Measurements from ENCODE around the gene DEFB123. TPM values are rescaled to one million over a fixed set of nuclear protein-coding genes. Genes with fewer than 3 reads are reported as not detected.
"Not testable (repeated sequence)": the region's sequence is repeated elsewhere in the genome, so short reads cannot be mapped to it uniquely, and the experiment has no call there.

DEFB123 gene, protein sequence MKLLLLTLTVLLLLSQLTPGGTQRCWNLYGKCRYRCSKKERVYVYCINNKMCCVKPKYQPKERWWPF
- not detected in 2 replicates for total RNA-seq

GRCh38 chr20:31440012-31440659 lies at the start of gene DEFB123:
Gene DEFB123, plus strand, starts transcription at chr20:31440632. Its CDS starts 67 bp downstream, at chr20:31440699.
- DNase-seq, result no peak

DNA sequence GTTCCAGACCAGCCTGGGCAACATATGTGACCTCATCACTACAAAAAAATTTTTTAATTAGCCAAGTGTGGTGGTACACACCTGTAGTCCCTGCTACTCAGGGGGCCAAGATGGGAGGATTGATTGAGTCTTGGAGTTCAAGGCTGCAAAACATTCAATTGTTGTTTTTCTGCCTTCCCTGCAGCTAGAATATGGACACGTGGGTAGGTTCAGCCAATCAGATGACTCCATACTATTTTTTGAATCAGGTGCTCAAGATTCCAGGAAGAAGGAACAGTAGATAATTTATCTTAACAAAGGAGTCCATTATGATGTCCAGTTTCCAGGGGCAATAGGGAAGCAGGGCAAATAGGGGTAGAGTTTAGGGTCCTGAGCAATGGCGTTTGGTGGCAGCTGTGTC lies 47.6 kb upstream of the DEFB123 start:
- DNase-seq, result no peak

GRCh38 chr20:31394900-31395299 lies 45.5 kb upstream of the DEFB123 start:
- DNase-seq, result no peak

DNA sequence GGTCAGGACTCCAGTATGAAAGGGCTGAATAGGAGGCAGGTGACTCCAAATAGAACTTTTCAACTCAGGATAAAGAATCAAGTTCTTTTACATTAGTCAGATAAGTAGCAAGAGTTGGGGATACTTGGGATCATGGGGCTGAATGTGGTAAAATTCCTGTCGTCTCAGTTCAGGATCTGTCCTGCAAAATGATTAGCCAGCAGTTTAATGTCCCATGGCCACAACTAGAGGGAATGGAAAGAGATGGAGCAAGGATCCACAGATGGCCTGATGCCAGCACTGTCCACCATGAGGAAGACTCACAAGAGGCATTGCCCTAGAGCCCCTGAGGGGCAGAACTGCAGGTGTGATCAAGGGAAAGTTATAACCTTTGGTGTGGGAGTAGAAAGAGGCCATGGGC lies 36.5 kb upstream of the DEFB123 start:
- no peak for DNase-seq

GRCh38 chr20:31406115-31406514 lies 34.3 kb upstream of the DEFB123 start, which contains the start of gene DEFB121:
Gene DEFB121, minus strand, starts transcription at chr20:31406215. Its CDS starts 63 bp downstream, at chr20:31406152.
- no peak for DNase-seq

DNA sequence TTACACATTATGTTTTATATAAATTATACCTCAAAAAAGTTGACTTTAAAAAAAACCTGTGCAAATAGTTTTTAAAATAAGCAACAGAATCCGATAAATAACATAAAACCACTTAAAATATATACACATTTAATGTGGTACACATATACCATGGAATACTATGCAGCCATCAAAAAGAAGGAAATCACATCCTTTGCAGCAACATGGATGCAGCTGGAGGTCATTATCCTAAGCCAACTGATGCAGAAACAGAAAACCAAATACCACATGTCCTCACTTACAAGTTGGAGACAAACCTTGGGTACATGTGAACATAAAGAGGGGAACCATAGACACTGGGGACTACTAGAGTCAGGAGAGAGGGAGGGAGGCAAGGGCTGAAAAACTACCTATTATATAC lies 30.4 kb upstream of the DEFB123 start:
- DNase-seq, result no peak

GRCh38 chr20:31414381-31414780 lies 26.1 kb upstream of the DEFB123 start:
- no peak for DNase-seq

GRCh38 chr20:31415653-31416052 lies 24.8 kb upstream of the DEFB123 start:
- no peak for DNase-seq

DNA sequence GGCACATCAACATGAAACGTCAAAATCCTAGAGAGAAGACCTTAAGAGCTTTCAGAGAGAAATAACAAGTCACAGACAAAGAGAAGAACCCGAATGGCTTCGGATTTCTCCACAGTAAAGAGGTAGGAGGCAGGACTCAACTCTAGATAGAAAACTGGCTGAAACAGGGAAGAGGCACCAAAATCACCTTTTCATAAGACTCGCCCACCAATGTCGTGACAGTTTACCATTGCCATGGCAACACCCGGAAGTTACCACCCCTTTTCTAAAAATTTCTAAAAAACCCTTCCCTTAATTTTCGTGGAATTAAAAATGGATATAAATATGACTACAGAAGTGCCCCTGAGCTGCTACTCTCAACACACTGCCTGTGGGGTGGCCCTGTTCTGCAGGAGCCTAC lies 22.1 kb upstream of the DEFB123 start:
- DNase-seq, result no peak

DNA sequence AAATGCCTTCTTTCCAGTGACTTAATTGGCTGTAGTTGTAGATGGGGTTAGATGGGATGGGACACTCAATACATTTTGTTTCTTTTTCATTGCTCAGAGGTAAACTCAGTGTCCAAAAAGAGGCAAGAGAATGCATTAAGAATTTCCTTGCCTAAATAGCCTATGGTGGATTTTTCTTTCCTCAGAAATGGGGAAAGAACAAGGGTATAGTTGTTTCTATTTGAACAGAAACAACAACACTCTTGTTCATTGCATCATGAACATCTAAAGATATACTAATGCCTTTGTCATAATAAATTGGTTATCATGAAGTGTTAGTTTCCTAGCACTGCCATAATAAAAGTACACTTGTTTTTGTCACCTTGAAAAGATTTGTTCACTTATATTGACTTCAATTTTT lies 14.6 kb upstream of the DEFB123 start:
- DNase-seq, result no peak

DNA sequence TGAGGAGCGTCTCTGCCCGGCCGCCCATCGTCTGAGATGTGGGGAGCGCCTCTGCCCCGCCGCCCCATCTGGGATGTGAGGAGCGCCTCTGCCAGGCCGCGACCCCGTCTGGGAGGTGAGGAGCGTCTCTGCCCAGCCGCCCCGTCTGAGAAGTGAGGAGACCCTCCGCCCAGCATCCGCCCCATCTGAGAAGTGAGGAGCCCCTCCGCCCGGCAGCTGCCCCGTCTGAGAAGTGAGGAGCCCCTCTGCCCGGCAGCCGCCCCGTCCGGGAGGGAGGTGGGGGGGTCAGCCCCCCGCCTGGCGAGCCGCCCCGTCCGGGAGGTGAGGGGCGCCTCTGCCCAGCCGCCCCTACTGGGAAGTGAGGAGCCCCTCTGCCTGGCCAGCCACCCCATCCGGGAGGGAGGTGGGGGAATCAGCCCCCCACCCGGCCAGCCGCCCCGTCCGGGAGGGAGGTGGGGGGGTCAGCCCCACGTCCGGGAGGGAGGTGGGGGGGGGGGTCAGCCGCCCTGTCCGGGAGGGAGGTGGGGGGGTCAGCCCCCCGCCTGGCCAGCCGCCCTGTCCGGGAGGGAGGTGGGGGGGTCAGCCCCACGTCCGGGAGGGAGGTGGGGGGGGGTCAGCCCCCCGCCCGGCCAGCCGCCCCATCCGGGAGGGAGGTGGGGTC lies 13.4 kb upstream of the DEFB123 start:
- not testable (repeated sequence) for DNase-seq

DNA sequence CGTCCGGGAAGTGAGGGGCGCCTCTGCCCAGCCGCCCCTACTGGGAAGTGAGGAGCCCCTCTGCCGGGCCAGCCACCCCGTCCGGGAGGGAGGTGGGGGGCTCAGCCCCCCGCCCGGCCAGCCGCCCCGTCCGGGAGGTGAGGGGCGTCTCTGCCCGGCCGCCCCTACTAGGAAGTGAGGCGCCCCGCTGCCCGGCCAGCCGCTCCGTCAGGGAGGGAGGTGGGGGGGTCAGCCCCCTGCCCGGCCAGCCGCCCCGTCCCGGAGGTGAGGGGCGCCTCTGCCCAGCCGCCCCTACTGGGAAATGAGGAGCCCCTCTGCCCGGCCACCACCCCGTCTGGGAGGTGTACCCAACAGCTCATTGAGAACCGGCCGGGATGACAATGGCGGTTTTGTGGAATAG lies 12.9 kb upstream of the DEFB123 start:
- not testable (repeated sequence) for DNase-seq

- DNase-seq, result no peak
Observed at GRCh38 chr20:31430568-31431115, 9.8 kb upstream of the DEFB123 start.

GRCh38 chr20:31446084-31446819 lies 5.8 kb downstream of the DEFB123 start:
- DNase-seq, result no peak

DNA sequence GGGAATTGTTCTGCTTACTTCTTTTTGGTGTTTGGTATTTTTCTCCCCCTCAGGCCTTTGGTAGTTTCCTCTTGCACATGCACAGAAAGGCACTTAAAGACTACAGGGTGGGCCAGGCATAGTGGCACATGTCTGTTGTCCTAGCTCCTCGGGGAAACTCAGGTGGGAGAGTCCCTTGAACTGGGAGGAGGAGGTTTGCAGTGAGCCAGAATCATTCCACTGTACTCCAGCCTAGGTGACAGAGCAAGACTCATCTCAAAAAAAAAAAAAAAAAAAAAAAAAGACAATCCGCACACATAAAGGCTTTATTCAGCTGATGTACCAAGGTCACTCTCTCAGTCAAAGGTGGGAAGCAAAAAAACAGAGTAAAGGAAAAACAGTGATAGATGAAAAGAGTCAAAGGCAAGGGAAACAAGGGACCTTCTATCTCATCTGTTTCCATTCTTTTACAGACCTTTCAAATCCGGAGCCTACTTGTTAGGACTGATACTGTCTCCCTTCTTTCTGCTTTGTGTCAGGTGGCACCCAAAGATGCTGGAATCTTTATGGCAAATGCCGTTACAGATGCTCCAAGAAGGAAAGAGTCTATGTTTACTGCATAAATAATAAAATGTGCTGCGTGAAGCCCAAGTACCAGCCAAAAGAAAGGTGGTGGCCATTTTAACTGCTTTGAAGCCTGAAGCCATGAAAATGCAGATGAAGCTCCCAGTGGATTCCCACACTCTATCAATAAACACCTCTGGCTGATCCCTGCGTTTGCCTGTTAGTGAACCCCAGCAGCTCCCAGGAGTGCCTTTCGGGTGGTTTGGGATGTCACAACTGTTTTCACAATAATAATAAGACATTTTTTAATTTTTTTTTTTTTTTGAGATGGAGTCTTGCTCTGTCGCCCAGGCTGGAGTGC lies 9.3 kb downstream of the DEFB123 start:
- no peak for DNase-seq

- DNase-seq, result no peak
Observed at GRCh38 chr20:31452575-31452974, 12.1 kb downstream of the DEFB123 start.

DNA sequence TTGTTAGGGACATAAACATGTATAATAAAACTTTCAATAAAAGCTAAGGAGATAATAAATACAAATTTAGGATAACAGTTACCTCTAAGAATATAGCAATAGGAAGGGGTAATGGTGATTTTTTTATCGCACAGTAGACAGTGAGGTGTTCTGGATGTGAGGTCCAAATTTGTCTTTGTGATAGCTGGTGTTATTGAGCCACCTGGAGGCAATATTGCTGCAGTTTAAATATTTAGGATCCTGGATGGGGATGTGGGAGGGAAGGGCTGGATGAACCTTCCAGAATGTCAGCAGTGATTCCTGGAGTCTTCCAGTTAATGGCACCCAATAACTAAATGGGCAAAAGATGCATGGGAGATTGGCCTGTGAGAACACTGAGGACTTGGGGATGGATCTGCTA lies 13.9 kb downstream of the DEFB123 start:
- no peak for DNase-seq

DNA sequence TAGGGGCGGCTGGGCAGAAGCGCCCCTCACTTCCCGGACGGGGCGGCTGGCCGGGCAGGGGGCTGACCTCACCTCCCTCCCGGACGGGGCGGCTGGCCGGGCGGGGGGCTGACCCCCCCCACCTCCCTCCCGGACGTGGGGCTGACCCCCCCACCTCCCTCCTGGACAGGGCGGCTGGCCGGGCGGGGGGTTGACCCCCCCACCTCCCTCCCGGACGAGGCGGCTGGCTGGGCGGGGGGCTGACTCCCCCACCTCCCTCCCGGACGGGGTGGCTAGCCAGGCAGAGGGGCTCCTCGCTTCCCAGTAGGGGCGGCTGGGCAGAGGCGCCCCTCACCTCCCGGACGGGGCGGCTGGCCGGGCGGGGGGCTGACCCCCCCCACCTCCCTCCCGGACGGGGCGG lies 30.5 kb downstream of the DEFB123 start:
- not testable (repeated sequence) for DNase-seq

DNA sequence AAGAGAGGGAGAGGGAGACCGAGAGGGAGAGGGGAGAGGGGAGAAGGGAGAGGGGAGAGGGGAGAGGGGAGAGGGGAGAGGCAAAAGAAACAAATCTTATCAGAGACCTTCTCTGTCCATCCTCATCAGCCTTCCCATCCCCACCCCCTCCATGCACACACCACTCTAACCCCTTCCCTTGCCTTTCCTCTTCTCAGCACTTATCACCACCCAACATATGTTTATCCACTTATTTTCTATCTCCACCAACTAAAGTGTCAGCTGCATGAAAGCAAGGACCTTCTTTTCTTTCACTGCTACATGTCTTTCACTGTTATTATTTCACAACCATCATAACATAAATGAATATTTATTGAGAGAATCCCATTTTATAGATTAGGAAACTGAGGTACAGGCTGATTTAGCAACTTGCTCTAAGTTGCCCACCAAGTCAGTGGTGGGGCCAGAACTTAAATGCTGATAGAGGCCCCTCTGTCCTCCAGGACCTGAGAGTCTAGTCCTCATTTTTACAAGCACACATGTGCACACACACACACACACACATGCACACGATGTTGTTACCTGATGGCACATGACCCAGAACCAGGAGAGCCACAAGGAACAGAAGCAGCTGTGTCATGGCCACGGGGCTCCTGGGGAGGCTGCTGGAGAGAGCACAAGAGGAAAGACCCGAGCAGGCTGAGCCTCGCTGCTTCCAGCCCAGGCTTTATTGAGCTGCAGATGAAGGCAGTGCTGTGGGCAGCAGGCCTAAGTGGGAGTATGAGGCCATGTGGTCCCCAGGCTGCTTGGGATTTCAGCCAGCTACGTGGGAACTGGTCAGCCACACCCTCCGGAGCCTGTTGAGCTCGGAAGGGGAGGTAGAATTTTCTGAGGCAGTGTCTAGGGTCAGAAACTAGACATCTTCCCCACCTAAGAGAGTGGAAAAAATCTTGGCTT lies 32.2 kb downstream of the DEFB123 start:
- no peak for DNase-seq

DNA sequence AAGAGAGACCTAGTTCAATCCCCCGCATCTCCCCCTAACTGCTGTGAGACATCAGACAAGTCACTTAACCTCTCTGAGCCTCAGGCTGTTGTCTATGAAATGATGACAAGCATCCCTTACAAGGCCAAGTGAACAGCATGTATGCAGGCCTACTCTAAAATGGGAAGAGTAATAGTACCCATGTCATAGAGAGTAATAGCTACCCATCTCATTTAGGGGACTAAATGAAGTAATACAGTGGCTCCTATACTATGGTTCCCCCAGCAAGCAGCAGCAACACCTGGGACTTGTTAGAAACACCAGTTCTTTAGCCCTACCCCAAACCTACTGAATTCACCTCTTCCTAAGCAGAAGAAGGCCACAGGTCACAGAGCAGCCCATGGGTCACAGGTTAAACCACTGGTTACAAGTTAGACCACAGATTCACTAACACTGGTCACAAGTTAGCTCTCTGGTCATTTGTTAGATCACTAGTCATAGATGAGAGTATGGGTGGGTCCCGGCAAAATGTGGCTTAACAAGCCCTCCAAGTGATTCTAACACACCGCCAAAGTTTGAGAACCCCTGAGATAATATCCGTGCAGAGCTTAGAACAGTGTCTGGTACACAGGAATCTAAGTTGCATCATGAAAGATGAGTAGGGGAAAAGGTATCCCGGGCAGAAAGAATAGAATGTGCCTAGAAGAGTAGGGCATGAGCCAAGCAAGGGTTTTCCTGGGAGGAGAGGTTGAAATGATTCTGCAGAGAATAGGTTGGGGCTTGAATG lies 33.1 kb downstream of the DEFB123 start:
- DNase-seq, result no peak

Data from dermis blood vessel endothelial cell (primary cell).